GM18858 (cell line): ENCODE measurements around the gene KRTAP9-7.
"Not testable (repeated sequence)": the region's sequence is repeated elsewhere in the genome, so short reads cannot be mapped to it uniquely, and the experiment has no call there.

Experiments used
- ATAC-seq: cut with Tn5 transposase; IDR thresholded peaks from one replicate; pipeline ENCODE4 v1.9.1; 2021; ENCODE audit not compliant: unreplicated experiment

KRTAP9-7 gene

GRCh38 chr17:41275648-41276190 is at the start of gene KRTAP9-7:
Gene KRTAP9-7, plus strand, starts transcription at chr17:41275698. Its CDS starts 0 bp downstream, at chr17:41275698.
- ATAC-seq, result not testable (repeated sequence)

DNA sequence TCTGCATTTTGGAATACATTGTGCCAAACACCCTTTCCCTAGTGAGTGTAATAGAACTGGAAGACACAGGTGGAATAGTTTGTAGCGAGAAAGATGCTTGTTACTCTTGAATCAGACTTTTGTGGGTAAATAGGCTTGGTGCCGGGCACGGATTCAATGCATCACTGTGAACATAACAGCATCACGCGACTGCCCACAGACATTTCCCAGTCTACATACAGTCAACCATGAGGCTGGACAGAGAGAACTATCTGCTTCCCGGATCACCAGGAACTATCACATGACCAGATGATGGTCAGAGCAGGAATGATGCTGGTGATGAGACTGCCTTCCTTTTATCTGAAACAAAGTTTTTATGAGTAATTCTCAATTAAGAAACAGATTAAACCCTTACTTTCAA is 49.4 kb upstream of the KRTAP9-7 start:
- no peak for ATAC-seq

DNA sequence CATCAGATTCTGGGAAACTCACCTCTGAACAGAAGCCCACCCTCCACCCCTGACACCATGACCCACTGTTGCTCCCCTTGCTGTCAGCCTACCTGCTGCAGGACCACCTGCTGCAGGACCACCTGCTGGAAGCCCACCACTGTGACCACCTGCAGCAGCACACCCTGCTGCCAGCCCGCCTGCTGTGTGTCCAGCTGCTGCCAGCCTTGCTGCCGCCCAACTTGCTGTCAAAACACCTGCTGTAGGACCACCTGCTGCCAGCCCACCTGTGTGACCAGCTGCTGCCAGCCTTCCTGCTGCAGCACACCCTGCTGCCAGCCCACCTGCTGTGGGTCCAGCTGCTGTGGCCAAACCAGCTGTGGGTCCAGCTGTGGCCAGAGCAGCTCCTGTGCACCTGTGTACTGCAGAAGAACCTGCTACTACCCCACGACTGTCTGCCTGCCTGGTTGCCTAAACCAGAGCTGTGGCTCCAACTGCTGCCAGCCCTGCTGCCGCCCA is 48.9 kb upstream of the KRTAP9-7 start, which contains the start of gene KRTAP9-2:
Gene KRTAP9-2 (plus strand): TSS at position 51 of the 498 bp plus-strand sequence. CDS start 7 bp downstream, at position 58.
- ATAC-seq, result not testable (repeated sequence)

DNA sequence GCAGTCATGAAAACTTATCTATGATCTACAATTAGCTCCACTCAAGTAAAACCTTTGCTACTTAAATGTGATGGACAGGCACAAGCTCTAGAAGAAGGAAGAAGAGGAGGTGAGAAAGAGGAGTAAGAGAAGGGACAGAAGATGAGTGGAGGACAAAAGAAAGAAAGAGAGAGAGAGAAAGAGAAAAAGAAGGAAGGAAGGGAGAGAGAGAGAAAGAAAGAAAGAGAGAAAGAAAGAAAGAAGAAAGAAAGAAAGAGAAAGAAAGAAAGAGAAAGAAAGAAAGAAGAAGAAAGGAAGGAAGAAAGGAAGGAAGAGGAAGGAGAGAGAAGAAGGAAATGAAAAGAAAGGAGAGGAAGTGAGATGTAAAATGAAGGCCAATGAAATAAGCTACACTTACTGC is 45.4 kb upstream of the KRTAP9-7 start:
- no peak for ATAC-seq

DNA sequence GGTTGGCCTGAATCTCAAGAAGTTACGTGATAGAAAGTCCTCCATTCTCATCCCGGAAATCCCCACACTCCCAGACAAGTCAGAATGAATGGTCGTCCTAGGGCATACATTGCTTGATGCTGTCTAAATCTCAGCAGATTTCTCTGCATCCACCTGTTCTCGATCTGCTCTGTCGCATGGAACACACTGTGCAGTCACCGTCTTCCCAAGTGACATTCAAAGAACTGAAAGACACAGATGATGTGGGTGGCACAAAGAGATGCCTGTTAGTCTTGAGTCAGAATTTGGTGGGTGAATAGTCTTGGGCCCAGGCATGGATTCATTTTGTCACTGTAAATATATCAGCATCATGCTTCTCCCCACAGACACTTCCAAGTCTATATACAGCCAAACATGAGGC is 43.8 kb upstream of the KRTAP9-7 start:
- ATAC-seq, result no peak

- ATAC-seq, result not testable (repeated sequence)
Observed at GRCh38 chr17:41232399-41233105, 42.9 kb upstream of the KRTAP9-7 start, which contains the start of gene KRTAP9-3. Gene KRTAP9-3, plus strand, starts transcription at chr17:41232449. Its CDS starts 53 bp downstream, at chr17:41232502.

- not testable (repeated sequence) for ATAC-seq
Observed at GRCh38 chr17:41237116-41237515, 38.4 kb upstream of the KRTAP9-7 start.

GRCh38 chr17:41237949-41238437 is 37.5 kb upstream of the KRTAP9-7 start, which contains the start of gene KRTAP9-8:
Gene KRTAP9-8, plus strand, starts transcription at chr17:41237999. Its CDS starts 53 bp downstream, at chr17:41238052.
- not testable (repeated sequence) for ATAC-seq

GRCh38 chr17:41246995-41247787 is 28.3 kb upstream of the KRTAP9-7 start:
- not testable (repeated sequence) for ATAC-seq

DNA sequence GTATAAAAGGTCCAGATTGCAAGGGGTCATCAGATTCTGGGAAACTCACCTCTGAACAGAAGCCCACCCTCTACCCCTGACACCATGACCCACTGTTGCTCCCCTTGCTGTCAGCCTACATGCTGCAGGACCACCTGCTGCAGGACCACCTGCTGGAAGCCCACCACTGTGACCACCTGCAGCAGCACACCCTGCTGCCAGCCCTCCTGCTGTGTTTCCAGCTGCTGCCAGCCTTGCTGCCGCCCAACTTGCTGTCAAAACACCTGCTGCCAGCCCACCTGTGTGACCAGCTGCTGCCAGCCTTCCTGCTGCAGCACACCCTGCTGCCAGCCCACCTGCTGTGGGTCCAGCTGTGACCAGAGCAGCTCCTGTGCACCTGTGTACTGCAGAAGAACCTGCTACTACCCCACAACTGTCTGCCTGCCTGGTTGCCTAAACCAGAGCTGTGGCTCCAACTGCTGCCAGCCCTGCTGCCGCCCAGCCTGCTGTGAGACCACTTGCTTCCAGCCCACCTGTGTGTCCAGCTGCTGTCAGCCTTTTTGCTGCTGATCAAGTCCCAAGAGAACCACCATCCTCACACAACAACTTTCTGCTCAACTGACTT is 25.8 kb upstream of the KRTAP9-7 start, which contains the start of gene KRTAP9-4:
Gene KRTAP9-4 (plus strand): TSS at position 51 of the 604 bp plus-strand sequence. CDS start 34 bp downstream, at position 85.
- ATAC-seq, result not testable (repeated sequence)

DNA sequence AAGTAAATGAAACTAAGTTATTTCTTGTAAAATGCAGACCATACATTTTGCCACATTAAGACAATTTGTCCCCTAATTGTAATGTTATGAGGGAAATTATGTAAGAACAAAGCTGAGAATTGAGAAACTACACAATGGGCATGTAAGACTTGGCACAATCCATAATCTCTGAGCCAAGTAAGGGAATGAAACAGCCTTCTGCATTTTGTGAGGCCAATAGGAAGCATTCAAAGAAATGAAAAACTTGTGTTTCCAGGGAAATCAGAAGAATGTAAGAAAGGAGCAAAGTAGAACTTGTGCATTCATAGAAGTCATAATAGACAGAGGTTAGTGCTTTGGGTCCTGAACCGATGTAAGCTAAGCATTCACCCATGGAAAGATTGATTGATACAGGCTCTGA is 24.2 kb upstream of the KRTAP9-7 start:
- no peak for ATAC-seq

GRCh38 chr17:41254861-41255260 is 20.6 kb upstream of the KRTAP9-7 start:
- no peak for ATAC-seq

DNA sequence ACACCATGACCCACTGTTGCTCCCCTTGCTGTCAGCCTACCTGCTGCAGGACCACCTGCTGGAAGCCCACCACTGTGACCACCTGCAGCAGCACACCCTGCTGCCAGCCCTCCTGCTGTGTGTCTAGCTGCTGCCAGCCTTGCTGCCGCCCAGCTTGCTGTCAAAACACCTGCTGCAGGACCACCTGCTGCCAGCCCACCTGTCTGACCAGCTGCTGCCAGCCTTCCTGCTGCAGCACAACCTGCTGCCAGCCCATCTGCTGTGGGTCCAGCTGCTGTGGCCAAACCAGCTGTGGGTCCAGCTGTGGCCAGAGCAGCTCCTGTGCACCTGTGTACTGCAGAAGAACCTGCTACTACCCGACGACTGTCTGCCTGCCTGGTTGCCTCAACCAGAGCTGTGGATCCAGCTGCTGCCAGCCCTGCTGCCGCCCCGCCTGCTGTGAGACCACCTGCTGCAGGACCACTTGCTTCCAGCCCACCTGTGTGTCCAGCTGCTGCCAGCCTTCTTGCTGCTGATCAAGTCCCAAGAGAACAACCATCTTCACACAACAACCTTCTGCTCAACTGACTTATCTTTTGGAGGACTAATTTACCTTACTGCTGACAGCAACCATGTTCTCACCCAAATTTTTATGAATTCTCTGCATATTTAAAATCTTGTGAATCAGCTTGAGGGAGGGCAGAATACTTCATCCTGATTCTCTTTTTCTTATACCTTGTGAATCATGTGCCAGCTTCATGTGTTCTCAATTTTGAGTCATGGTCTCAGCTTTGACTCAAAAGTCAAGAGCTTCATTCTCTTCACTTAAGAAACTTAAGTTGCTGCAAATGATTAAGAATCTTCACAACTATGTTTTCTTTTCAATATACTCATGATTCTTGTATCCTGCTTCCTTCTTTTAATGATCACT is 19.9 kb upstream of the KRTAP9-7 start, which contains the start of gene KRTAP9-9:
Gene KRTAP9-9 (plus strand): TSS at position 4 of the 910 bp plus-strand sequence.
- not testable (repeated sequence) for ATAC-seq

GRCh38 chr17:41256291-41256685 is 19.2 kb upstream of the KRTAP9-7 start:
- no peak for ATAC-seq

DNA sequence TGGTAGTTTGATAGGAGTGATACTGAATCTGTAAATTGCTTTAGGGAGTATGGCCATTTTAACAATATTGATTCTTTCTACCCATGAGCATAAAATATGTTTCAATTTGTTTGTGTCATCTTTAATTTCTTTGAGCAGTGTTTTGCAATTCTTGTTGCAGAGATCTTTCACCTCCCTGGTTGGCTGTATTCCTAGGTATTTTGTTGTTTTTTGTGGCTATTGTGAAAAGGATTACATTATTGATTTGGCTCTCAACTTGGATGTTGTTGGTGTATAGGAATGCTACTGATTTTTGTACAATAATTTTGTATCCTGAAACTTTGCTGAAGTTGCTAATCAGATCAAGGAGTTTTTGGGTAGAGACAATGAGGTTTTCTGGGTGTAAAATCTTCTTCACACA is 17.1 kb upstream of the KRTAP9-7 start:
- ATAC-seq, result no peak

DNA sequence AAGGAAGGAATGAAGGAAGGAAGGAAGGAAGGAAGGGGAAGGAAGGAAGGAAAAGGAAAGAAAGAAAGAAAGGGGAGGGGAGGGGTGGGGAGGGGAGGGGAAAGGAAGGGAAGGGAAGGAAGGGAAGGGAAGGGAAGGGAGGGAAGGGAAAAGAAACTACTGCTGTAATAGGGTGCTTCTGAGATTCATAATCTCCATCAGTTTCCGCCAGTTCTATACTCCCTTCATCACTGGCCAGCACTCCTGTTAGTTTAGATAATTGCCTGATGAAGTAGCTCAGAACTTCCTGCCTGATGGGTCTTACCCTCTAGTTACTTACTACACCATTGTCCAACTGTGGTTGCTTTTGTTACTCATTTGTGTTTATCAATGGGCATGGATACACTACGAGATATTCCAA is 12.3 kb upstream of the KRTAP9-7 start:
- ATAC-seq, result no peak

GRCh38 chr17:41264599-41264998 is 10.9 kb upstream of the KRTAP9-7 start:
- no peak for ATAC-seq

- ATAC-seq, result no peak
Observed at GRCh38 chr17:41265078-41265477, 10.4 kb upstream of the KRTAP9-7 start, which contains the start of gene KRTAP9-6. Gene KRTAP9-6, plus strand, starts transcription at chr17:41265378. Its CDS starts 0 bp downstream, at chr17:41265378.

- no peak for ATAC-seq
Observed at GRCh38 chr17:41267711-41268110, 7.8 kb upstream of the KRTAP9-7 start.
